Measurements from ENCODE around the gene CRYBG1.

DNA sequence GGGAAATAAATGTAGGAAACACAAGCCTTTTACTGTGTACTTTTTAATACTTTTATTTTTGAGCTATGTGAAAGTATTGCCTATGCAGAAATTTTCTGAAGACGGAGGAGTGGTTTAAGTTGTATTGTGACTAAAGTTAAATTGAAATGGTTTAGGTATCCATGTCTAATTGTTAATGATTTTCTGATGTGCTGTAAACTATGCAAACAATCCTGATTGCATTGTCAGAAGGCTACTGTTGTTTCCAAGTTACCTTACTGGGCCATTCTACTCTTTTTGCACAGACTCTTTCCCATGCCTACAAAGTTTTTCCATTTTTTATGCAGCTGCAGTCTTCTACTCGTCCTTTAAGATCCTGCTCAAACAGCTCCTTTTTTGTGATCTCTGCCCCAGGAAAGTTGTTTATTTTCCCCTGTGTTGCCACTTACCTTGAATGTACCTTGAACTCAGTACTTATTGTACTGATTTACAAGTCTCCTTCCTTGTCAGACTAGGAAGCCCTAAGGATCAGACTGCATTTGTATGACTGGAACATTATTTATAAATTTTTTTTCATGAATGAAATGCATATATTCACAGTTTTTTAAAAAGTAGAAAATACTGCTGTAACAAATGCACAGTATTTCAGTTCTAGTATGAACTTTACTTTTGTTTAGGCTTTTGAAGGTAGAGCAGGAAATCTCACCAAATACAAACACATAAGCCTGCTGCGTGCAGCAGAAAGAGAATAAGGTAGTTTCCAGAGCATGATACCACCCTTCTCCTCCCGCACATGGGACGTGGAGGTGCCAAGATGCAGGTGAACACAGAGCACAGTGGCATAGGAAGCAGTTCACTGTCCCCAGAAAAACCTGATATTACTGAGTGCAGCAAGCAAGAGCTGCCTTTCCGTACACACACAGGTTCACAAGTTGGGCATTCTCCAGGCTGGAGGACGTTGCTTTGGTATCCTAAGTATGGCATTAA lies 97.8 kb downstream of the CRYBG1 start:
- TF ChIP-seq POLR2A (IDR thresholded peaks at IDR 0.05; ENCODE audit: borderline replicate concordance, extremely low read depth, insufficient read depth, insufficient read length) (no peak), RAD21 (IDR thresholded peaks at IDR 0.05; ENCODE audit: low read depth) (no peak), YY1 (IDR thresholded peaks at IDR 0.05; ENCODE audit: extremely low read depth, insufficient replicate concordance, low read depth, low read length) (no peak)

Measured in HCT116 (cell line).